ENCODE measurements around the gene NACC1.

Gene NACC1

GRCh38 chr19:13117772-13118423 lies at the start of gene NACC1:
TSS of gene NACC1 (plus strand) at chr19:13118264. CDS start at chr19:13135208, 16,944 bp downstream.
- peak; percentile 93 for DNase-seq

GRCh38 chr19:13069415-13070359 lies 48.4 kb upstream of the NACC1 start:
- DNase-seq: no peak

- no peak for DNase-seq
Observed at GRCh38 chr19:13070425-13071140, 47.5 kb upstream of the NACC1 start.

- DNase-seq: no peak
Observed at GRCh38 chr19:13071444-13072187, 46.4 kb upstream of the NACC1 start.

- no peak for DNase-seq
Observed at GRCh38 chr19:13072188-13072908, 45.7 kb upstream of the NACC1 start.

- DNase-seq: no peak
Observed at GRCh38 chr19:13073263-13073662, 44.8 kb upstream of the NACC1 start.

GRCh38 chr19:13074378-13074777 lies 43.7 kb upstream of the NACC1 start:
- DNase-seq: no peak

GRCh38 chr19:13076320-13076719 lies 41.7 kb upstream of the NACC1 start:
- DNase-seq: no peak

- DNase-seq: no peak
Observed at GRCh38 chr19:13076787-13077186, 41.3 kb upstream of the NACC1 start.

- DNase-seq: no peak
Observed at GRCh38 chr19:13077240-13077639, 40.8 kb upstream of the NACC1 start.

GRCh38 chr19:13078381-13078780 lies 39.7 kb upstream of the NACC1 start:
- no peak for DNase-seq

- DNase-seq: no peak
Observed at GRCh38 chr19:13078897-13079541, 39.0 kb upstream of the NACC1 start.

- no peak for DNase-seq
Observed at GRCh38 chr19:13079542-13079986, 38.5 kb upstream of the NACC1 start.

- DNase-seq: no peak
Observed at GRCh38 chr19:13082192-13083007, 35.7 kb upstream of the NACC1 start.

- no peak for DNase-seq
Observed at GRCh38 chr19:13083008-13083404, 35.1 kb upstream of the NACC1 start.

GRCh38 chr19:13083627-13084026 lies 34.4 kb upstream of the NACC1 start:
- DNase-seq: no peak

- no peak for DNase-seq
Observed at GRCh38 chr19:13085666-13086065, 32.4 kb upstream of the NACC1 start.

GRCh38 chr19:13086341-13086740 lies 31.7 kb upstream of the NACC1 start:
- no peak for DNase-seq

- DNase-seq: no peak
Observed at GRCh38 chr19:13087295-13087694, 30.8 kb upstream of the NACC1 start.

- DNase-seq: no peak
Observed at GRCh38 chr19:13087795-13088537, 30.1 kb upstream of the NACC1 start.

Data from activated naive CD4-positive, alpha-beta T cell treated with anti-CD3 and anti-CD28 coated beads, Interleukin-2, amount 50 U/mL, for 16 hours (primary cell).